Stimulated activated CD4-positive, alpha-beta T cell treated with anti-CD3 and anti-CD28 coated beads, Interleukin-1b, Interleukin-23, amount 100 ng/mL, for 48 hours (primary cell): ENCODE measurements around the gene CREB5.

Experiments
- DNase-seq: peaks from one replicate; pipeline ENCODE4 v3.0.0-alpha.2; 2020

The CREB5 gene

DNA sequence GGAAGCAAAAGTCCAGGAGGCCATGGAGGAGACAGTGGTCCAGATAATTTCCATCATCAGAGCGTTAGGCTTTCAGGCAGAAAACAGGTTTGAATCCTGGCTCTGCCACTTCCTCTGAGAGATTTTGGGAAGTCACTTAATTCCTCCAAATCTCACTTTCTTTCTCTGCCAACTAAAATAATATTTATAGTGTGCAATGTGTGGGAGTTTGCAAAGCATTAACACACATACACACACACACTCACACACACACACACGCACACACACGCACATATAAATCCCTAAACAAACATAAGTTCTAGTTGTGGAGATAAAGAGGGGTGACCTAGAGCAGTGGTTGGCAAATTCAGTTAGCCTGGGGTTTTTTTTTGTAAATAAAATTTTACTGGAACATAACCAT, 461.0 kb downstream of the CREB5 start:
- no peak for DNase-seq

DNA sequence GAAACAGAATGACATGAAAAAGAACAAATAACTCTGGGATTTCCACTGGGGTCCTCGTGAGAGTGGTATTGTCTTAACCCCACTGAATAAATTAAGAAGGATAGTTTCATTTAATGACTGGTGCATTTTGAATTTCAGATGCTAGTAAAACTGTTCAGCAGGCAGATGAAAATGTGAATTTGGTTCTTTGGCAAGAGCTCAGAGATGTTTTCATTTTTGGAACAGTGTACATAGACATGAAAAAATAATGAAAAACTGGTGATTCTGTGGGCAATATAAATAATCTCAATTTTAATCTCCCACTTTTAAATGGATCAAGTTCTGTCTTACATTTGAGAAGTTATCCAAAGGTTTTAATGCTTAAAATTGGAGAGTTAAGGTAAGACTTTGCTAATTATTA, 461.7 kb downstream of the CREB5 start:
- DNase-seq, result no peak
